GM23338 (cell line): ENCODE measurements around the gene ZNF267. TPM values are rescaled to one million over a fixed set of nuclear protein-coding genes. Genes with fewer than 3 reads are reported as not detected.

Source experiments
- ATAC-seq: fragments of 200-7000 bp; cut with Tn5 transposase; 3 replicates; pipeline ENCODE4 v1.9.1; 2020
- DNase-seq: peaks from one replicate; pipeline ENCODE4 v3.0.0-alpha.2; 2015; ENCODE audit warnings: low spot score
- H2AFZ ChIP-seq: fragments of 200-600 bp; sonication (generic); 2 replicates; pipeline ENCODE4 v1.8.0; 2016; ENCODE audit warnings: antibody characterized with exemption, mild to moderate bottlenecking, moderate library complexity
- H3F3A ChIP-seq: fragments of 200-600 bp; sonication (generic); replicated peaks from 2 replicates; pipeline ENCODE4 v1.8.0; 2017; ENCODE audit warnings: antibody characterized with exemption, mixed run types, low read depth
- H3K27ac ChIP-seq: fragments of 200-600 bp; sonication (generic); 2 replicates; pipeline ENCODE4 v1.6.1; 2016; ENCODE audit warnings: low read depth
- H3K27me3 ChIP-seq: fragments of 200-600 bp; sonication (generic); 2 replicates; pipeline ENCODE4 v1.8.0; 2016; ENCODE audit warnings: mild to moderate bottlenecking, mixed run types, moderate library complexity; ENCODE audit not compliant: insufficient read depth
- H3K36me3 ChIP-seq: fragments of 200-600 bp; sonication (generic); 2 replicates; pipeline ENCODE4 v1.8.0; 2016; ENCODE audit warnings: mild to moderate bottlenecking; ENCODE audit not compliant: insufficient read depth
- H3K4me1 ChIP-seq: fragments of 200-600 bp; sonication (generic); 2 replicates; pipeline ENCODE4 v1.8.0; 2016; ENCODE audit warnings: mild to moderate bottlenecking, moderate library complexity; ENCODE audit not compliant: insufficient read depth
- H3K4me2 ChIP-seq: fragments of 200-600 bp; sonication (generic); 2 replicates; pipeline ENCODE4 v1.7.1; 2017; ENCODE audit warnings: mixed run types
- H3K4me3 ChIP-seq: fragments of 200-600 bp; sonication (generic); 2 replicates; pipeline ENCODE4 v1.6.1; 2016; ENCODE audit warnings: mixed run types
- H3K79me2 ChIP-seq: fragments of 200-600 bp; sonication (generic); replicated peaks from 2 replicates; pipeline ENCODE4 v1.8.0; 2017; ENCODE audit warnings: mild to moderate bottlenecking; ENCODE audit not compliant: insufficient read depth
- H3K9me2 ChIP-seq: fragments of 200-600 bp; sonication (generic); 2 replicates; pipeline ENCODE4 v1.8.0; 2017; ENCODE audit not compliant: insufficient read depth
- H4K20me1 ChIP-seq: fragments of 200-600 bp; sonication (generic); replicated peaks from 2 replicates; pipeline ENCODE4 v1.8.0; 2017; ENCODE audit warnings: mild to moderate bottlenecking; ENCODE audit not compliant: insufficient read depth
- H3K27ac Mint-ChIP-seq: 2 replicates; pipeline ENCODE4 v1.8.0; 2020; ENCODE audit warnings: inconsistent platforms, mild to moderate bottlenecking, moderate library complexity, mixed read lengths
- H3K27me3 Mint-ChIP-seq: 3 replicates; pipeline ENCODE4 v1.8.0; 2022; ENCODE audit warnings: low read depth, mild to moderate bottlenecking, moderate library complexity, mixed read lengths, inconsistent platforms; ENCODE audit not compliant: insufficient read depth, poor library complexity
- H3K36me3 Mint-ChIP-seq: 3 replicates; pipeline ENCODE4 v1.8.0; 2021; ENCODE audit warnings: low read depth, mild to moderate bottlenecking, inconsistent platforms, moderate library complexity, mixed read lengths
- H3K4me1 Mint-ChIP-seq: 3 replicates; pipeline ENCODE4 v1.8.0; 2020; ENCODE audit warnings: mild to moderate bottlenecking, inconsistent platforms, mixed read lengths
- H3K4me3 Mint-ChIP-seq: 3 replicates; pipeline ENCODE4 v1.8.0; 2021; ENCODE audit warnings: moderate library complexity, mild to moderate bottlenecking, inconsistent platforms, mixed read lengths
- H3K9me3 Mint-ChIP-seq: 3 replicates; pipeline ENCODE4 v1.8.0; 2020; ENCODE audit warnings: moderate library complexity, mild to moderate bottlenecking, inconsistent platforms, mixed read lengths
- CREB1 ChIP-seq: fragments of 250-450 bp; sonication (Bioruptor Pico); IDR thresholded peaks from 2 replicates; pipeline ENCODE4 v1.5.0; 2020; ENCODE audit warnings: low read depth, mild to moderate bottlenecking, moderate library complexity
- EZH2 ChIP-seq: fragments of 200-600 bp; sonication (generic); IDR thresholded peaks from one replicate; pipeline ENCODE4 v1.8.0; 2017; ENCODE audit warnings: antibody characterized with exemption, mild to moderate bottlenecking, low read depth; ENCODE audit not compliant: unreplicated experiment
- EZH2phosphoT487 ChIP-seq: fragments of 200-600 bp; sonication (generic); IDR thresholded peaks from one replicate; pipeline ENCODE4 v1.8.1; 2018; ENCODE audit warnings: antibody characterized with exemption; ENCODE audit not compliant: unreplicated experiment
- JUNB ChIP-seq: IDR thresholded peaks from one replicate; pipeline ENCODE4 v1.6.1; 2016; ENCODE audit warnings: antibody characterized with exemption; ENCODE audit not compliant: unreplicated experiment
- NANOG ChIP-seq: IDR thresholded peaks from 2 replicates; pipeline ENCODE4 v1.6.1; 2016; ENCODE audit warnings: antibody characterized with exemption, borderline replicate concordance
- POLR2AphosphoS5 ChIP-seq: IDR thresholded peaks from 2 replicates; pipeline ENCODE4 v1.6.1; 2016; ENCODE audit warnings: antibody characterized with exemption, low read depth
- REST ChIP-seq: IDR thresholded peaks from one replicate; pipeline ENCODE4 v1.6.1; 2018; ENCODE audit warnings: antibody characterized with exemption; ENCODE audit not compliant: unreplicated experiment
- STAT1 ChIP-seq: IDR thresholded peaks from one replicate; pipeline ENCODE4 v1.6.1; 2016; ENCODE audit warnings: antibody characterized with exemption; ENCODE audit not compliant: unreplicated experiment
- ZNF114 ChIP-seq: fragments of 250-450 bp; sonication (Bioruptor Pico); IDR thresholded peaks from 2 replicates; pipeline ENCODE4 v1.5.0; 2020; ENCODE audit warnings: mild to moderate bottlenecking, moderate library complexity
- ZNF331 ChIP-seq: fragments of 250-450 bp; sonication (Bioruptor Pico); IDR thresholded peaks from 2 replicates; pipeline ENCODE4 v1.5.0; 2020; ENCODE audit warnings: low read depth, mild to moderate bottlenecking, moderate library complexity
- ZNF462 ChIP-seq: fragments of 250-450 bp; sonication (Bioruptor Pico); IDR thresholded peaks from 2 replicates; pipeline ENCODE4 v1.5.0; 2020; ENCODE audit warnings: mild to moderate bottlenecking, moderate library complexity
- polyA plus RNA-seq: library from polyadenylated mRNA; unstranded; fragments of >200 nt; fragmentation: Nextera tagmentation; extraction: Ambion mirVana; gene quantifications from 2 replicates; pipeline ENCODE4 v1.2.1, GENCODE V29; 2016
- total RNA-seq: library from RNA; depleted of rRNA; stranded (reverse); fragments of >200 nt; shearing (Covaris generic); gene quantifications from 2 replicates; pipeline ENCODE4 v1.2.3, GENCODE V29; 2014
- TF ChIP-seq, protein P1 (sequence below): IDR thresholded peaks from 2 replicates; pipeline ENCODE4 v1.6.1; 2016; ENCODE audit warnings: antibody characterized with exemption
- TF ChIP-seq, protein P2 (sequence below), 2 experiments: fragments of 200-600 bp in 1 of 2; sonication (generic) in 1 of 2; conservative IDR thresholded peaks; 2 replicates each; pipeline versions ENCODE4 v1.5.1 to v1.6.1; 2016 to 2017; ENCODE audit warnings: antibody characterized with exemption in 2 of 2, low read depth in 2 of 2, mild to moderate bottlenecking in 2 of 2, moderate library complexity in 1 of 2

The ZNF267 gene
- total and polyA plus RNA-seq, 2 experiments from 2014 or later = 13.8 to 31.7 TPM

DNA sequence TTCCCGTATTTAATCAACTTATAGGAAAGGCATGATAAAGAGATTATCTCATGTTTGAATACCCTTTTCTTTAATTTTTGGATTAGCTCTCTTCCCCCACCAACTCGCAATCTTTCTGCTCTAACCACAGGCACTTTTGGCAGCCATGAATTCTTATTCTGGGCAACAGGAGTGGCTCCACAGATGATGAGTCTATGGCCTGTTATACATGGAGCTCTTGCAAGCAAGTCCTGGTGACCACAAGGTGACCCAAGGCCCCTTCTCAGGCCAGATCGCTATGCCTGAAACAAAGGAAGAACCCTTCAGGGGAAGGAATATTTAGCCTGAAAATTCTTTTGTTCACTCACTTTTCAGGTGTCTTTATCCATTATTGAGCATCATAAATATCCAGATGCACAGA, 10.8 kb upstream of the ZNF267 start:
- Mint-ChIP-seq H3K36me3 (peaks cover 2% of the 10 kb centered on the region; the same call in 1 of the 3 replicates), H3K27ac (no peak overlapping the region), H3K27me3 (no peaks in the 10 kb centered on the region), H3K4me1 (no peaks in the 10 kb centered on the region), H3K9me3 (peaks cover 77% of the 10 kb centered on the region), H3K4me3 (no peak overlapping the region)
- H4K20me1 ChIP-seq = no peaks in the 10 kb centered on the region
- H3K4me2 ChIP-seq = no peak overlapping the region
- H3K4me1 ChIP-seq = no peaks in the 10 kb centered on the region
- no peaks in the 10 kb centered on the region for H3K9me2 ChIP-seq
- H3K79me2 ChIP-seq = no peaks in the 10 kb centered on the region
- no peaks in the 10 kb centered on the region for H3F3A ChIP-seq
- H3K36me3 ChIP-seq = no peaks in the 10 kb centered on the region
- DNase-seq (no peak), ATAC-seq (no peak)
- H3K27me3 ChIP-seq = no peaks in the 10 kb centered on the region
- H2AFZ ChIP-seq = no peak overlapping the region
- H3K4me3 ChIP-seq = no peak overlapping the region
- TF ChIP-seq CREB1 (CRISPR knock-in tag) (no peak), EZH2phosphoT487 (no peak), ZNF331 (no peak), EZH2 (no peak), ZNF462 (CRISPR knock-in tag) (no peak), JUNB (no peak), NANOG (no peak), STAT1 (no peak), POLR2AphosphoS5 (no peak), ZNF114 (CRISPR knock-in tag) (no peak), REST (no peak)
- TF ChIP-seq, protein P1, sequence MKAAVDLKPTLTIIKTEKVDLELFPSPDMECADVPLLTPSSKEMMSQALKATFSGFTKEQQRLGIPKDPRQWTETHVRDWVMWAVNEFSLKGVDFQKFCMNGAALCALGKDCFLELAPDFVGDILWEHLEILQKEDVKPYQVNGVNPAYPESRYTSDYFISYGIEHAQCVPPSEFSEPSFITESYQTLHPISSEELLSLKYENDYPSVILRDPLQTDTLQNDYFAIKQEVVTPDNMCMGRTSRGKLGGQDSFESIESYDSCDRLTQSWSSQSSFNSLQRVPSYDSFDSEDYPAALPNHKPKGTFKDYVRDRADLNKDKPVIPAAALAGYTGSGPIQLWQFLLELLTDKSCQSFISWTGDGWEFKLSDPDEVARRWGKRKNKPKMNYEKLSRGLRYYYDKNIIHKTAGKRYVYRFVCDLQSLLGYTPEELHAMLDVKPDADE = no peak
- TF ChIP-seq, protein P2, sequence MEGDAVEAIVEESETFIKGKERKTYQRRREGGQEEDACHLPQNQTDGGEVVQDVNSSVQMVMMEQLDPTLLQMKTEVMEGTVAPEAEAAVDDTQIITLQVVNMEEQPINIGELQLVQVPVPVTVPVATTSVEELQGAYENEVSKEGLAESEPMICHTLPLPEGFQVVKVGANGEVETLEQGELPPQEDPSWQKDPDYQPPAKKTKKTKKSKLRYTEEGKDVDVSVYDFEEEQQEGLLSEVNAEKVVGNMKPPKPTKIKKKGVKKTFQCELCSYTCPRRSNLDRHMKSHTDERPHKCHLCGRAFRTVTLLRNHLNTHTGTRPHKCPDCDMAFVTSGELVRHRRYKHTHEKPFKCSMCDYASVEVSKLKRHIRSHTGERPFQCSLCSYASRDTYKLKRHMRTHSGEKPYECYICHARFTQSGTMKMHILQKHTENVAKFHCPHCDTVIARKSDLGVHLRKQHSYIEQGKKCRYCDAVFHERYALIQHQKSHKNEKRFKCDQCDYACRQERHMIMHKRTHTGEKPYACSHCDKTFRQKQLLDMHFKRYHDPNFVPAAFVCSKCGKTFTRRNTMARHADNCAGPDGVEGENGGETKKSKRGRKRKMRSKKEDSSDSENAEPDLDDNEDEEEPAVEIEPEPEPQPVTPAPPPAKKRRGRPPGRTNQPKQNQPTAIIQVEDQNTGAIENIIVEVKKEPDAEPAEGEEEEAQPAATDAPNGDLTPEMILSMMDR (conservative IDR thresholded peaks at IDR 0.05; ENCODE audit: low read depth in 2 of 2) = no peak
- no peak overlapping the region for H3K27ac ChIP-seq
